Endothelial cell of umbilical vein (primary cell): ENCODE results near the gene ENPP3. TPM values are rescaled to one million over a fixed set of nuclear protein-coding genes. Genes with fewer than 3 reads are reported as not detected.

Source experiments
- BruUV-seq: library from RNA; stranded (reverse); fragments of 400-500 nt; replicated peaks from 2 replicates; lab custom pipeline; 2021; lab: Mats Ljungman, UMichigan
- CTCF ChIA-PET: fragments of 300-600, 350-600 bp; sonication (Branson Sonifier 250); formaldehyde crosslinking; loops from one replicate; lab custom pipeline; 2021; ENCODE audit warnings: antibody characterized with exemption, inconsistent platforms; lab: Charles Lee
- POLR2A ChIA-PET: fragments of 300-600, 350-600 bp; sonication (Branson Sonifier 250); formaldehyde crosslinking; loops from one replicate; lab custom pipeline; 2021; ENCODE audit warnings: antibody characterized with exemption, inconsistent platforms; lab: Charles Lee
- DNase-seq: peaks from one replicate; pipeline ENCODE4 v3.0.0-alpha.2; 2011; ENCODE audit warnings: low read depth, low spot score
- FAIRE-seq: peaks from 2 replicates; lab custom pipeline; 2011; peaks lifted over from hg19 to GRCh38; lab: Jason Lieb, UNC
- H2AFZ ChIP-seq: 2 replicates; pipeline ENCODE4 v1.6.0; 2012; ENCODE audit warnings: low read depth, low read length, control low read depth, inconsistent platforms
- H3K27ac ChIP-seq: 2 replicates; pipeline ENCODE4 v1.5.1; 2011; ENCODE audit warnings: low read depth, mild to moderate bottlenecking, control low read depth, low read length, moderate library complexity; ENCODE audit not compliant: insufficient read depth
- H3K27me3 ChIP-seq, 2 experiments: 2 replicates each; pipeline versions ENCODE4 v1.6.0 to v1.6.1; 2011; ENCODE audit warnings: low read length in 2 of 2, mixed read lengths in 1 of 2; ENCODE audit not compliant: control insufficient read depth in 2 of 2, insufficient read depth in 2 of 2
- H3K36me3 ChIP-seq, 2 experiments: 2 replicates in 1 of 2; 3 replicates in 1 of 2; pipeline ENCODE4 v1.5.1; 2011; ENCODE audit warnings: low read length in 2 of 2, mild to moderate bottlenecking in 1 of 2, moderate library complexity in 1 of 2; ENCODE audit not compliant: control insufficient read depth in 2 of 2, insufficient read depth in 2 of 2; ENCODE audit errors: extremely low read depth in 1 of 2
- H3K4me1 ChIP-seq: 3 replicates; pipeline ENCODE4 v1.5.1; 2011; ENCODE audit warnings: mild to moderate bottlenecking, low read length; ENCODE audit not compliant: control insufficient read depth, insufficient read depth; ENCODE audit errors: extremely low read depth
- H3K4me2 ChIP-seq: 2 replicates; pipeline ENCODE4 v1.6.1; 2011; ENCODE audit warnings: low read length, control low read depth, mixed read lengths; ENCODE audit not compliant: insufficient read depth
- H3K4me3 ChIP-seq, 3 experiments: fragments of 200-600 bp in 1 of 3; sonication (generic), shearing (Covaris generic) in 1 of 3; replicated peaks in 1 of 3; 2 replicates each; pipeline ENCODE4 v1.5.1; 2011 to 2016; ENCODE audit warnings: control low read depth in 3 of 3, low read length in 3 of 3, mild to moderate bottlenecking in 2 of 3, inconsistent platforms in 1 of 3, low read depth in 1 of 3, moderate library complexity in 1 of 3; ENCODE audit not compliant: insufficient read depth in 1 of 3
- H3K79me2 ChIP-seq: 2 replicates; pipeline ENCODE4 v1.6.0; 2012; ENCODE audit warnings: low read length, inconsistent platforms; ENCODE audit not compliant: control insufficient read depth, insufficient read depth
- H3K9ac ChIP-seq: replicated peaks from 2 replicates; pipeline ENCODE3; 2011; ENCODE audit warnings: low read length, control low read depth; ENCODE audit not compliant: insufficient read depth; ENCODE audit errors: extremely low read depth
- H3K9me1 ChIP-seq: replicated peaks from 3 replicates; pipeline ENCODE4 v1.6.0; 2011; ENCODE audit warnings: mild to moderate bottlenecking, low read length; ENCODE audit not compliant: control insufficient read depth, insufficient read depth; ENCODE audit errors: extremely low read depth
- H3K9me3 ChIP-seq: replicated peaks from 2 replicates; pipeline ENCODE4 v1.5.1; 2012; ENCODE audit warnings: low read length, inconsistent platforms; ENCODE audit not compliant: control insufficient read depth, insufficient read depth
- H4K20me1 ChIP-seq: replicated peaks from 2 replicates; pipeline ENCODE3; 2011; ENCODE audit warnings: mild to moderate bottlenecking, low read length; ENCODE audit not compliant: control insufficient read depth, insufficient read depth; ENCODE audit errors: extremely low read depth
- CTCF ChIP-seq, 2 donors: IDR thresholded peaks; 1 replicate in 1 of 2; 2 replicates in 1 of 2; pipeline ENCODE4 v1.5.1; 2011; ENCODE audit warnings: low read length in 2 of 2, mild to moderate bottlenecking in 2 of 2, moderate library complexity in 2 of 2, control low read depth in 1 of 2, inconsistent platforms in 1 of 2, low read depth in 1 of 2; ENCODE audit not compliant: insufficient read depth in 1 of 2; ENCODE audit errors: extremely low read depth in 1 of 2
- EZH2 ChIP-seq: IDR thresholded peaks from 2 replicates; pipeline ENCODE4 v1.6.1; 2012; ENCODE audit warnings: borderline replicate concordance, low read depth, mild to moderate bottlenecking, moderate library complexity, low read length, inconsistent platforms; ENCODE audit not compliant: severe bottlenecking
- FOS ChIP-seq: IDR thresholded peaks from 2 replicates; pipeline ENCODE4 v1.6.1; 2011; ENCODE audit warnings: mild to moderate bottlenecking, low read length, moderate library complexity, borderline replicate concordance; ENCODE audit not compliant: insufficient read depth
- GATA2 ChIP-seq: IDR thresholded peaks from 2 replicates; pipeline ENCODE4 v1.7.0; 2011; ENCODE audit warnings: low read depth, mild to moderate bottlenecking, moderate library complexity, mixed read lengths, low read length; ENCODE audit not compliant: insufficient read length, insufficient read depth
- JUN ChIP-seq: IDR thresholded peaks from 2 replicates; pipeline ENCODE4 v1.6.1; 2011; ENCODE audit warnings: borderline replicate concordance, low read depth; ENCODE audit not compliant: insufficient read length, insufficient read depth
- MYC ChIP-seq: IDR thresholded peaks from one replicate; pipeline ENCODE4 v1.6.1; 2011; ENCODE audit warnings: mild to moderate bottlenecking, low read depth, low read length
- POLR2A ChIP-seq: IDR thresholded peaks from 2 replicates; pipeline ENCODE4 v1.6.1; 2012; ENCODE audit warnings: low read depth, mild to moderate bottlenecking, control low read depth, low read length
- POLR2AphosphoS5 ChIP-seq: IDR thresholded peaks from 2 replicates; pipeline ENCODE4 v1.6.1; 2012; ENCODE audit warnings: low read depth, mild to moderate bottlenecking, control low read depth, low read length, moderate library complexity; ENCODE audit not compliant: insufficient read depth
- dilution Hi-C: fragments of 300-500 bp; cut with MboI; formaldehyde crosslinking; loops from one replicate; pipeline ENCODE4 v1.15.0; 2019; ENCODE audit warnings: low sequenced_read_pairs; ENCODE audit not compliant: extremely low pct_ligation_motif_present
- intact Hi-C: fragments of 100-400 bp; cut with micrococcal nuclease; formaldehyde crosslinking; loops from one replicate; pipeline ENCODE4 v1.10.0; 2022
- polyA plus RNA-seq, 4 experiments: library from polyadenylated mRNA; depleted of rRNA in 3 of 4; stranded (reverse) in 3 of 4; unstranded in 1 of 4; fragments of >200 nt; gene quantifications; 2 replicates each; pipeline versions ENCODE4 v1.2.1 to v1.2.3, GENCODE V29; 2011 to 2012; ENCODE audit warnings: missing spikeins in 1 of 4
- total RNA-seq: library from RNA; stranded (reverse); gene quantifications from 2 replicates; pipeline ENCODE4 v1.2.3, GENCODE V29; 2021
- TF ChIP-seq, protein P1 (sequence below): IDR thresholded peaks from 2 replicates; pipeline ENCODE4 v1.6.1; 2011; ENCODE audit not compliant: insufficient read depth, insufficient read length

The ENPP3 gene
- total and polyA plus RNA-seq, 2 donors (not counting 3 experiments of a cell fraction or from before 2014, with no cell fraction given): not detected

- no peak overlapping the region for H3K27ac ChIP-seq
These were observed 20.6 kb downstream of the ENPP3 start for GRCh38 chr6:131657630-131658111.

More at GRCh38 chr6:131657630-131658111, 20.6 kb downstream of the ENPP3 start:
- TF ChIP-seq, protein P1, sequence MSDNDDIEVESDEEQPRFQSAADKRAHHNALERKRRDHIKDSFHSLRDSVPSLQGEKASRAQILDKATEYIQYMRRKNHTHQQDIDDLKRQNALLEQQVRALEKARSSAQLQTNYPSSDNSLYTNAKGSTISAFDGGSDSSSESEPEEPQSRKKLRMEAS: no peak
- TF ChIP-seq JUN (no peak), EZH2 (no peak), FOS (no peak), MYC (no peak), CTCF (IDR thresholded peaks at IDR 0.05; ENCODE audit: extremely low read depth in 1 of 2, insufficient read depth in 1 of 2, low read depth in 1 of 2, low read length in 2 of 2) (no peak), POLR2AphosphoS5 (no peak), GATA2 (no peak), POLR2A (no peak)
- Histone ChIP-seq H3K9ac (no peak overlapping the region), H4K20me1 (no peaks in the 10 kb centered on the region), H3K9me3 (no peaks in the 10 kb centered on the region), H3K4me2 (no peak overlapping the region), H3K9me1 (no peaks in the 10 kb centered on the region), H3K4me1 (peaks cover 9% of the 10 kb centered on the region), H2AFZ (no peak overlapping the region), H3K4me3 (no peak overlapping the region), H3K79me2 (no peaks in the 10 kb centered on the region), H3K27me3 (no peaks in the 10 kb centered on the region), H3K36me3 (no peaks in the 10 kb centered on the region)
- POLR2A ChIA-PET: no interaction called here
- intact Hi-C loops: no loop called here
- DNase-seq (no peak), FAIRE-seq (no peak)
- dilution Hi-C loops: no loop called here
- CTCF ChIA-PET: interaction anchor here (0.7 to 1.1 kb wide), 3 partner anchors 11 to 30 kb away, joined by 3 read pairs; partner anchors contain the start of gene MED23
- BruUV-seq: no TSS peak
